Measurements from ENCODE around the gene SURF6.
"Not testable (repeated sequence)": the region's sequence is repeated elsewhere in the genome, so short reads cannot be mapped to it uniquely, and the experiment has no call there.

DNA sequence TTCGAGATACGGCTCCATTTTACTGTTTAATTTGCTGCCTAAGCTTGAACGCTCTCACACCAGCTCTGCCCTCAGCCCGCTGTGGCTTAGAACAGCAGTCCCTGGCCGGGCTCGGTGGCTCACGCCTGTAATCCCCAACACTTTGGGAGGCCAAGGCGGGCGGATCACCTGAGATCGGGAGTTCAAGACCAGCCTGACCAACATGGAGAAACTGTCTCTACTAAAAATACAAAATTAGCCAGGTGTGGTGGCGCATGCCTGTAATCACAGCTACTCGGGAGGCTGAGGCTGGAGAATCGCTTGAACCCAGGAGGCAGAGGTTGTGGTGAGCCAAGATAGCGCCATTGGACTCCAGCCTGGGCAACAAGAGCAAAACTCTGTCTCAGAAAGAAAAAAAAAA, 41.3 kb upstream of the SURF6 start:
- TF ChIP-seq, protein P1, sequence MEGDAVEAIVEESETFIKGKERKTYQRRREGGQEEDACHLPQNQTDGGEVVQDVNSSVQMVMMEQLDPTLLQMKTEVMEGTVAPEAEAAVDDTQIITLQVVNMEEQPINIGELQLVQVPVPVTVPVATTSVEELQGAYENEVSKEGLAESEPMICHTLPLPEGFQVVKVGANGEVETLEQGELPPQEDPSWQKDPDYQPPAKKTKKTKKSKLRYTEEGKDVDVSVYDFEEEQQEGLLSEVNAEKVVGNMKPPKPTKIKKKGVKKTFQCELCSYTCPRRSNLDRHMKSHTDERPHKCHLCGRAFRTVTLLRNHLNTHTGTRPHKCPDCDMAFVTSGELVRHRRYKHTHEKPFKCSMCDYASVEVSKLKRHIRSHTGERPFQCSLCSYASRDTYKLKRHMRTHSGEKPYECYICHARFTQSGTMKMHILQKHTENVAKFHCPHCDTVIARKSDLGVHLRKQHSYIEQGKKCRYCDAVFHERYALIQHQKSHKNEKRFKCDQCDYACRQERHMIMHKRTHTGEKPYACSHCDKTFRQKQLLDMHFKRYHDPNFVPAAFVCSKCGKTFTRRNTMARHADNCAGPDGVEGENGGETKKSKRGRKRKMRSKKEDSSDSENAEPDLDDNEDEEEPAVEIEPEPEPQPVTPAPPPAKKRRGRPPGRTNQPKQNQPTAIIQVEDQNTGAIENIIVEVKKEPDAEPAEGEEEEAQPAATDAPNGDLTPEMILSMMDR (IDR thresholded peaks at IDR 0.05): not testable (repeated sequence)
- TF ChIP-seq POLR2A, POLR2AphosphoS5, EP300 (IDR thresholded peaks at IDR 0.05): not testable (repeated sequence)
